Left ventricle myocardium inferior (tissue), 1 donor: Measurements from ENCODE around the gene AKAP13. TPM values are rescaled to one million over a fixed set of nuclear protein-coding genes. Genes with fewer than 3 reads are reported as not detected.

Experiments used
- DNase-seq: peaks from one replicate; pipeline ENCODE4 v3.0.0-alpha.2; 2020
- H3K27ac ChIP-seq: fragments of 200-600 bp; replicated peaks from 2 replicates; pipeline ENCODE4 v1.8.0; 2021
- H3K27me3 ChIP-seq: fragments of 200-600 bp; 2 replicates; pipeline ENCODE4 v1.8.0; 2021; ENCODE audit warnings: low read depth
- H3K36me3 ChIP-seq: fragments of 200-600 bp; 2 replicates; pipeline ENCODE4 v1.8.0; 2021
- H3K4me1 ChIP-seq: fragments of 200-600 bp; 2 replicates; pipeline ENCODE4 v1.8.0; 2021
- H3K4me3 ChIP-seq: fragments of 200-600 bp; 2 replicates; pipeline ENCODE4 v1.8.0; 2021; ENCODE audit warnings: mild to moderate bottlenecking, moderate library complexity
- H3K9me3 ChIP-seq: fragments of 200-600 bp; replicated peaks from 2 replicates; pipeline ENCODE4 v1.8.0; 2021
- intact Hi-C: fragments of 100-400 bp; cut with micrococcal nuclease; formaldehyde crosslinking; loops from one replicate; pipeline ENCODE4 v1.11.0; 2022
- total RNA-seq: library from RNA; stranded (reverse); fragmentation: NEBNext Ultra II Directional; extraction: Animal tissue kit (Norgen Biotek cat#: 25700); gene quantifications from one replicate; pipeline ENCODE4 v1.2.1, GENCODE V29; 2021
- TF ChIP-seq, protein P1 (sequence below): fragments of 200-600 bp; IDR thresholded peaks from 2 replicates; pipeline ENCODE4 v1.8.0; 2021; ENCODE audit warnings: antibody characterized with exemption, mild to moderate bottlenecking, borderline replicate concordance
- donor health status: DM: no; HTN: yes; CAD: no; lungs with severe emphysema.

Gene AKAP13
- total RNA-seq, 1 donor from 2014 or later, result 331 TPM

DNA sequence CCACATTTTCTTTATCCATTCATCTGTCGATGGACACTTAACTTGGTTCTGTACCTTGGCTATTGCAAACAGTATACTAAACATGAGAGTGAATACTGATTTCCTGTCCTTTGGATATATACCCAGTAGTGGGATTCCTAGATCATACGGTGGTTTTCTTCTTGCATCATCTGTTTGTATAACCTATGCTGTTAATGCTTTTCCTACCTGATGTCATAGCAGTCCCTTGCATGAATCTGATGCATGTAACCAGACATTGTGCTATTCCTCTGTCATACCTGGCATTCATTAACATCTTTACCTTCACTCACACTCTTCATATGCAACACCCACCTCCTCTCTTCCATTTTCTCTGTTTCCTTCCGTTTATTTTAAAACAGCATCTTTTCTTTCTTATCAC lies 229.1 kb downstream of the AKAP13 start:
- H3K4me1 ChIP-seq, result peaks cover 75% of the 10 kb centered on the region
- intact Hi-C loops, result no loop called here
- no peak for DNase-seq
- H3K4me3 ChIP-seq, result no peak overlapping the region
- TF ChIP-seq, protein P1, sequence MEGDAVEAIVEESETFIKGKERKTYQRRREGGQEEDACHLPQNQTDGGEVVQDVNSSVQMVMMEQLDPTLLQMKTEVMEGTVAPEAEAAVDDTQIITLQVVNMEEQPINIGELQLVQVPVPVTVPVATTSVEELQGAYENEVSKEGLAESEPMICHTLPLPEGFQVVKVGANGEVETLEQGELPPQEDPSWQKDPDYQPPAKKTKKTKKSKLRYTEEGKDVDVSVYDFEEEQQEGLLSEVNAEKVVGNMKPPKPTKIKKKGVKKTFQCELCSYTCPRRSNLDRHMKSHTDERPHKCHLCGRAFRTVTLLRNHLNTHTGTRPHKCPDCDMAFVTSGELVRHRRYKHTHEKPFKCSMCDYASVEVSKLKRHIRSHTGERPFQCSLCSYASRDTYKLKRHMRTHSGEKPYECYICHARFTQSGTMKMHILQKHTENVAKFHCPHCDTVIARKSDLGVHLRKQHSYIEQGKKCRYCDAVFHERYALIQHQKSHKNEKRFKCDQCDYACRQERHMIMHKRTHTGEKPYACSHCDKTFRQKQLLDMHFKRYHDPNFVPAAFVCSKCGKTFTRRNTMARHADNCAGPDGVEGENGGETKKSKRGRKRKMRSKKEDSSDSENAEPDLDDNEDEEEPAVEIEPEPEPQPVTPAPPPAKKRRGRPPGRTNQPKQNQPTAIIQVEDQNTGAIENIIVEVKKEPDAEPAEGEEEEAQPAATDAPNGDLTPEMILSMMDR, result no peak
- no peaks in the 10 kb centered on the region for H3K9me3 ChIP-seq
- H3K27ac ChIP-seq, result peak overlapping the region; percentile 38
- H3K36me3 ChIP-seq, result peaks cover 3% of the 10 kb centered on the region
- H3K27me3 ChIP-seq, result no peaks in the 10 kb centered on the region

DNA sequence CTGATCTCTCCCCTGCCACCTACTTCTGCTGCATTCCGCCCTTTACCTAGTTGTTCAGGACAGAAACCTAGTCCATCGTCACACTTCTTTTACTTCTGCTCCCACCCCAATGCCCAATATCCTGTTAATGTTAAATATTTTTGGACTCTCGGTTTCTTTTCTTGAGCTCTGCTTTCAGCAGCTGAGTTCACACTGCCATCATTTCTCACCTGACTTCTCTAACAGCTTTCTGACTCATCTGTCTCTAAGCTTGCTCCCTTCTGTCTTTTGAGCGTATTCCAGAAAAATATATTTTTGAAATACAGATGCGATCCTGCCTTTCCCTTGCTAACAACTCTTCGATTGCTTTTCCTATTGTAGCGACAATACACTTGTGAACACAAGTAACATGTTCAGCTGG lies 231.0 kb downstream of the AKAP13 start:
- H3K27me3 ChIP-seq, result no peaks in the 10 kb centered on the region
- H3K4me1 ChIP-seq, result peaks cover 90% of the 10 kb centered on the region
- H3K9me3 ChIP-seq, result no peaks in the 10 kb centered on the region
- TF ChIP-seq, protein P1, result no peak
- no peak for DNase-seq
- H3K4me3 ChIP-seq, result no peak overlapping the region
- peak overlapping the region; percentile 7 for H3K27ac ChIP-seq
- intact Hi-C loops, result no loop called here
- peaks cover 3% of the 10 kb centered on the region for H3K36me3 ChIP-seq

DNA sequence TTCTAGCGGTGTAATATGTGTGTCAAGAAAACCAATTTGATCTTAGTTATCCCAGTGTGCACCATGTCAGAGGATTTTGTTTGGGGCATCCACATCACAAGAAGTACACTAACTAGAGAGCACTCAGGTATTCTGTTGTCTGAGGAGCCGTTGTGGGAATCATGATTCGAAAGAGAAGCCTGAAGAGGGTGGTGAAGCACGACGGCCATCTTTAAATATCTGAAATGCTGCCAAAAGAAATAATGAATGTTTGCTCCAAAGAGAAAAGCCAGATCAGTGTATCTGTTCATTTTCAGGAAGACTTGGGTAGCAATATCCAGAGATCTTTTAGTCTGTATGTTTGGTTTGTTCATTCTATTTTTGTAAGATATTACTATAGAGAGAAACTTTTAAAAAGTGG lies 233.7 kb downstream of the AKAP13 start:
- no peak overlapping the region for H3K4me3 ChIP-seq
- peaks cover 90% of the 10 kb centered on the region for H3K4me1 ChIP-seq
- peaks cover 3% of the 10 kb centered on the region for H3K36me3 ChIP-seq
- H3K27me3 ChIP-seq, result no peaks in the 10 kb centered on the region
- H3K27ac ChIP-seq, result peak overlapping the region; percentile 83
- DNase-seq, result no peak
- intact Hi-C loops, result no loop called here
- no peaks in the 10 kb centered on the region for H3K9me3 ChIP-seq
- TF ChIP-seq, protein P1, result no peak

DNA sequence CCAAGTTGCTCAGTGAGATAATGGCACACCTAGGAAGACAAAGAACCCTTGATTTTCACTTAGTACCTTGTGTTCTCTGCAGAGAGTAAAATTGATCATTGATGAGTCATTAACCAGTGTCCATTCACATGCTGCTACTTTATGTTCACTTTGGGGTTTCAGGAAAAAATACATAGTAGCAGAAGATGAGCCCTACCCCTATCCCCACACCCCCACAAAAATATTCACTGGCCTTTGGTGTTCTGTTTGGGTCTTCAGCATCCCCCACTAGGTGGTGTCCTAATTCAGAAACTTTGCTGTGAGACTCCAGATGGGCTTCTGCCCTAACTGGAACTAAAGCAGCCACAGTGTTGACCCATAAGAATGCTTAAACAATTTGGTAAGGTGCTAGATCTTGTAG lies 235.5 kb downstream of the AKAP13 start:
- no peak overlapping the region for H3K4me3 ChIP-seq
- no peaks in the 10 kb centered on the region for H3K9me3 ChIP-seq
- H3K4me1 ChIP-seq, result peaks cover 90% of the 10 kb centered on the region
- no peaks in the 10 kb centered on the region for H3K27me3 ChIP-seq
- no peak for DNase-seq
- intact Hi-C loops, result no loop called here
- peak overlapping the region; percentile 83 for H3K27ac ChIP-seq
- TF ChIP-seq, protein P1, result peak; percentile 70
- H3K36me3 ChIP-seq, result peaks cover 3% of the 10 kb centered on the region

DNA sequence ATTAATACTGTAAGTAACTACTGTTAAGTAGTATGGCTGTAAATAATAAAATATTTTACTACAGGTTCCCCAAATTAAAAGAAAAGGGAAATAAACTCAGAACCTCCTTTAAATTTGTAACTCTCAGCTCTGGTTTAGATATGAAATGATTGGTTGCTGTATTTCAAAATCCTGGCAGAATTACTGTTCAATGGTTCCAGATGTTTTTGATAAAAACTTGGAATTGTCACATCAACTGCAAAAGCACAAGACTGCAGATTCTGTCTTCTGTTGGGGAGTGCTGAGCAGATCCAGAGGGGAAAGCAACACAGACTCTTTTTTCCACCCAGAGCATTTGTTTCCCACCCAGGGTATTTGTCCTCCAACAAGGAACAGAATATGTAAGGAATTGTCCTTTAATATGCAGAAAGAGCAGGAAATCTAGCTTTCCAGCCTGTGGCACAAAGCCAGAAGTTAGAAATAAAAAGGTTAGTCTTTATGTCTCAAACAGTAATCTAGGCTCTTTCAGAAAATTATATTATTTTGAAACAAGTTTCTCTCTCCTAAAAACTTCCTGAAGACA lies 236.2 kb downstream of the AKAP13 start:
- intact Hi-C loops, result no loop called here
- H3K9me3 ChIP-seq, result no peaks in the 10 kb centered on the region
- no peak for DNase-seq
- H3K27me3 ChIP-seq, result no peaks in the 10 kb centered on the region
- H3K27ac ChIP-seq, result peak overlapping the region; percentile 83
- H3K4me3 ChIP-seq, result peak overlapping the region; percentile 9
- TF ChIP-seq, protein P1, result no peak
- peaks cover 90% of the 10 kb centered on the region for H3K4me1 ChIP-seq
- H3K36me3 ChIP-seq, result peaks cover 2% of the 10 kb centered on the region
